Colon (tissue), 2 donors: Measurements from ENCODE around the gene ARHGEF28.

Experiments
- FAIRE-seq: peaks from 2 replicates; lab custom pipeline; 2012; peaks lifted over from hg19 to GRCh38; lab: Jason Lieb, UNC
- donor health status: control.
- donor health status: control.

ARHGEF28 gene

GRCh38 chr5:73853091-73853490 is 227.1 kb downstream of the ARHGEF28 start:
- no peak for FAIRE-seq

GRCh38 chr5:73856997-73857396 is 231.0 kb downstream of the ARHGEF28 start:
- no peak for FAIRE-seq

GRCh38 chr5:73857446-73857845 is 231.4 kb downstream of the ARHGEF28 start:
- FAIRE-seq = no peak

GRCh38 chr5:73858054-73858453 is 232.1 kb downstream of the ARHGEF28 start:
- no peak for FAIRE-seq

GRCh38 chr5:73858776-73859175 is 232.8 kb downstream of the ARHGEF28 start:
- no peak for FAIRE-seq

- no peak for FAIRE-seq
These were observed 233.7 kb downstream of the ARHGEF28 start for GRCh38 chr5:73859696-73860095.

GRCh38 chr5:73861313-73861988 is 235.5 kb downstream of the ARHGEF28 start:
- no peak for FAIRE-seq

GRCh38 chr5:73862796-73863195 is 236.8 kb downstream of the ARHGEF28 start:
- FAIRE-seq = no peak

- no peak for FAIRE-seq
These were observed 237.9 kb downstream of the ARHGEF28 start for GRCh38 chr5:73863876-73864275.

GRCh38 chr5:73865315-73865714 is 239.3 kb downstream of the ARHGEF28 start:
- FAIRE-seq = no peak

GRCh38 chr5:73867345-73868335 is 241.6 kb downstream of the ARHGEF28 start:
- no peak for FAIRE-seq

- FAIRE-seq = no peak
These were observed 257.6 kb downstream of the ARHGEF28 start for GRCh38 chr5:73883646-73884045.

- FAIRE-seq = no peak
These were observed 261.7 kb downstream of the ARHGEF28 start for GRCh38 chr5:73887688-73888087.

- FAIRE-seq = no peak
These were observed 264.6 kb downstream of the ARHGEF28 start for GRCh38 chr5:73890569-73890968.

- FAIRE-seq = no peak
These were observed 266.2 kb downstream of the ARHGEF28 start for GRCh38 chr5:73892218-73892617.

GRCh38 chr5:73892806-73893205 is 266.8 kb downstream of the ARHGEF28 start:
- FAIRE-seq = no peak

- FAIRE-seq = no peak
These were observed 267.8 kb downstream of the ARHGEF28 start for GRCh38 chr5:73893813-73894212.

- no peak for FAIRE-seq
These were observed 268.9 kb downstream of the ARHGEF28 start for GRCh38 chr5:73894860-73895259.

GRCh38 chr5:73895471-73895870 is 269.5 kb downstream of the ARHGEF28 start:
- no peak for FAIRE-seq

- FAIRE-seq = no peak
These were observed 270.1 kb downstream of the ARHGEF28 start for GRCh38 chr5:73896097-73896496.

GRCh38 chr5:73896668-73897067 is 270.7 kb downstream of the ARHGEF28 start:
- no peak for FAIRE-seq

GRCh38 chr5:73897893-73898292 is 271.9 kb downstream of the ARHGEF28 start:
- FAIRE-seq = no peak

- no peak for FAIRE-seq
These were observed 273.1 kb downstream of the ARHGEF28 start for GRCh38 chr5:73899055-73899454.
